Measurements from ENCODE around the gene CDC37. TPM values are rescaled to one million over a fixed set of nuclear protein-coding genes. Genes with fewer than 3 reads are reported as not detected.

The CDC37 gene
- polyA plus RNA-seq, 1 experiment, result 268 TPM

- no peak for DNase-seq (ENCODE audit: low read depth, low spot score)
- Histone ChIP-seq H3K9me3 (ENCODE audit: control insufficient read depth, insufficient read depth, low read length) (no peaks in the 10 kb centered on the region), H3K27ac (ENCODE audit: low read depth, low read length) (no peak overlapping the region), H3K27me3 (ENCODE audit: control insufficient read depth, insufficient read depth, low read length) (no peaks in the 10 kb centered on the region), H3K4me3 (ENCODE audit: low read depth, low read length) (no peak overlapping the region)
- CTCF ChIA-PET, result interaction anchor here (0.7 kb wide), 1 partner anchor 29 kb away, joined by 4 read pairs; no protein-coding TSS in a partner anchor
- POLR2A ChIA-PET, result no interaction called here
- TF ChIP-seq CTCF (IDR thresholded peaks at IDR 0.05; ENCODE audit: low read depth, low read length), result no peak
Observed at GRCh38 chr19:10363789-10364281, 39.5 kb downstream of the CDC37 start.

GRCh38 chr19:10362259-10362658, 41.1 kb downstream of the CDC37 start:
- no peaks in the 10 kb centered on the region for H3K9me3 ChIP-seq (ENCODE audit: control insufficient read depth, insufficient read depth, low read length)
- no peak overlapping the region for H3K27ac ChIP-seq (ENCODE audit: low read depth, low read length)
- TF ChIP-seq CTCF (IDR thresholded peaks at IDR 0.05; ENCODE audit: low read depth, low read length), result no peak
- ChIA-PET CTCF (interaction anchor here (0.8 kb wide), 1 partner anchor 93 kb away, joined by 3 read pairs; no protein-coding TSS in a partner anchor), POLR2A (no interaction called here)
- no peak overlapping the region for H3K4me3 ChIP-seq (ENCODE audit: low read depth, low read length)
- no peak for DNase-seq (ENCODE audit: low read depth, low spot score)
- no peaks in the 10 kb centered on the region for H3K27me3 ChIP-seq (ENCODE audit: control insufficient read depth, insufficient read depth, low read length)

- Histone ChIP-seq H3K9me3 (ENCODE audit: control insufficient read depth, insufficient read depth, low read length) (no peaks in the 10 kb centered on the region), H3K27me3 (ENCODE audit: control insufficient read depth, insufficient read depth, low read length) (no peaks in the 10 kb centered on the region), H3K4me3 (ENCODE audit: low read depth, low read length) (no peak overlapping the region), H3K27ac (ENCODE audit: low read depth, low read length) (no peak overlapping the region)
- ChIA-PET POLR2A (no interaction called here), CTCF (no interaction called here)
- DNase-seq (ENCODE audit: low read depth, low spot score), result no peak
- no peak for TF ChIP-seq CTCF (IDR thresholded peaks at IDR 0.05; ENCODE audit: low read depth, low read length)
Observed at GRCh38 chr19:10361569-10362011, 41.8 kb downstream of the CDC37 start.

- no peak for TF ChIP-seq CTCF (IDR thresholded peaks at IDR 0.05; ENCODE audit: low read depth, low read length)
- DNase-seq (ENCODE audit: low read depth, low spot score), result no peak
- Histone ChIP-seq H3K27ac (ENCODE audit: low read depth, low read length) (no peak overlapping the region), H3K27me3 (ENCODE audit: control insufficient read depth, insufficient read depth, low read length) (no peaks in the 10 kb centered on the region), H3K9me3 (ENCODE audit: control insufficient read depth, insufficient read depth, low read length) (peaks cover 8% of the 10 kb centered on the region; the same call in 1 of the 2 replicates), H3K4me3 (ENCODE audit: low read depth, low read length) (no peak overlapping the region)
- CTCF ChIA-PET, result interaction anchor here (0.6 kb wide), 1 partner anchor 83 kb away, joined by 3 read pairs; no protein-coding TSS in a partner anchor
- POLR2A ChIA-PET, result no interaction called here
Observed at GRCh38 chr19:10356431-10356830, 46.9 kb downstream of the CDC37 start.

- ChIA-PET CTCF (no interaction called here), POLR2A (no interaction called here)
- H3K27me3 ChIP-seq (ENCODE audit: control insufficient read depth, insufficient read depth, low read length), result no peaks in the 10 kb centered on the region
- H3K9me3 ChIP-seq (ENCODE audit: control insufficient read depth, insufficient read depth, low read length), result peaks cover 8% of the 10 kb centered on the region; the same call in 1 of the 2 replicates
- no peak overlapping the region for H3K4me3 ChIP-seq (ENCODE audit: low read depth, low read length)
- TF ChIP-seq CTCF (IDR thresholded peaks at IDR 0.05; ENCODE audit: low read depth, low read length), result no peak
- no peak overlapping the region for H3K27ac ChIP-seq (ENCODE audit: low read depth, low read length)
- DNase-seq (ENCODE audit: low read depth, low spot score), result no peak
Observed at GRCh38 chr19:10353793-10354391, 49.5 kb downstream of the CDC37 start.

Data from AG04450 (cell line).